ENCODE data around the gene LYAR.

GRCh38 chr4:4269856-4270255 lies 20.1 kb downstream of the LYAR start:
- no peak for TF ChIP-seq CTCF (optimal IDR thresholded peaks at IDR 0.05 in 1 of 3, IDR thresholded peaks at IDR 0.05 in 1 of 3, conservative IDR thresholded peaks at IDR 0.05 in 1 of 3; ENCODE audit: extremely low read depth in 1 of 3, insufficient read depth in 2 of 3, low read length in 3 of 3)
- no peak for TF ChIP-seq EZH2 (IDR thresholded peaks at IDR 0.05; ENCODE audit: low read length)

All from keratinocyte (primary cell).